SK-N-SH treated with all-trans-retinoic acid at 6 μM for 48 hours (cell line): ENCODE data around the gene PGAP2.

Experiments used
- ATAC-seq: fragments of 200-7000 bp; cut with Tn5 transposase; 3 replicates; pipeline ENCODE4 v1.9.1; 2020; ENCODE audit warnings: mild to moderate bottlenecking, moderate library complexity
- ARNTL ChIP-seq: fragments of 450-650 bp; formaldehyde crosslinking; IDR thresholded peaks from 2 replicates; pipeline ENCODE4 v1.5.0; 2020; ENCODE audit warnings: low read depth, mild to moderate bottlenecking, moderate library complexity, borderline replicate concordance
- BACH2 ChIP-seq: fragments of 250-450 bp; sonication (Bioruptor Pico); IDR thresholded peaks from 2 replicates; pipeline ENCODE4 v1.9.0; 2021; ENCODE audit warnings: mild to moderate bottlenecking, borderline replicate concordance
- CREB5 ChIP-seq: fragments of 250-450 bp; sonication (Bioruptor Pico); IDR thresholded peaks from 2 replicates; pipeline ENCODE4 v1.5.1; 2020; ENCODE audit warnings: low read depth, mild to moderate bottlenecking, moderate library complexity
- CSDC2 ChIP-seq: fragments of 250-450 bp; sonication (Bioruptor Pico); IDR thresholded peaks from 2 replicates; pipeline ENCODE4 v1.5.0; 2020; ENCODE audit warnings: mild to moderate bottlenecking, moderate library complexity
- CSRNP3 ChIP-seq: fragments of 250-450 bp; sonication (Bioruptor Pico); IDR thresholded peaks from 2 replicates; pipeline ENCODE4 v1.5.1; 2021; ENCODE audit warnings: mild to moderate bottlenecking, moderate library complexity
- ESRRG ChIP-seq: fragments of 250-450 bp; sonication (Bioruptor Pico); IDR thresholded peaks from 2 replicates; pipeline ENCODE4 v1.6.1; 2021; ENCODE audit warnings: mild to moderate bottlenecking
- GLIS3 ChIP-seq: fragments of 250-450 bp; sonication (Bioruptor Pico); IDR thresholded peaks from 2 replicates; pipeline ENCODE4 v1.5.0; 2020; ENCODE audit warnings: mild to moderate bottlenecking, moderate library complexity
- ISL1 ChIP-seq: fragments of 250-450 bp; sonication (Bioruptor Pico); IDR thresholded peaks from 2 replicates; pipeline ENCODE4 v2.1.2; 2022; ENCODE audit warnings: mild to moderate bottlenecking, moderate library complexity
- OSR1 ChIP-seq: fragments of 250-450 bp; sonication (Bioruptor Pico); IDR thresholded peaks from 2 replicates; pipeline ENCODE4 v1.8.0; 2022; ENCODE audit warnings: moderate library complexity, mild to moderate bottlenecking, inconsistent platforms
- PATZ1 ChIP-seq: fragments of 250-450 bp; sonication (Bioruptor Pico); IDR thresholded peaks from 2 replicates; pipeline ENCODE4 v1.8.0; 2020; ENCODE audit warnings: mild to moderate bottlenecking, moderate library complexity, borderline replicate concordance
- POU6F1 ChIP-seq: fragments of 250-450 bp; sonication (Bioruptor Pico); IDR thresholded peaks from 2 replicates; pipeline ENCODE4 v1.8.0; 2021; ENCODE audit warnings: low read depth, mild to moderate bottlenecking, moderate library complexity, borderline replicate concordance
- PPARA ChIP-seq: fragments of 250-450 bp; sonication (Bioruptor Pico); IDR thresholded peaks from 2 replicates; pipeline ENCODE4 v1.5.0; 2020; ENCODE audit warnings: mild to moderate bottlenecking, borderline replicate concordance
- RARB ChIP-seq: fragments of 250-450 bp; sonication (Bioruptor Pico); IDR thresholded peaks from 2 replicates; pipeline ENCODE4 v1.8.0; 2021; ENCODE audit warnings: mild to moderate bottlenecking, moderate library complexity
- SNAI2 ChIP-seq: fragments of 250-450 bp; sonication (Bioruptor Pico); IDR thresholded peaks from 2 replicates; pipeline ENCODE4 v1.5.0; 2020; ENCODE audit warnings: mild to moderate bottlenecking, moderate library complexity
- TCF4 ChIP-seq: fragments of 250-450 bp; sonication (Bioruptor Pico); IDR thresholded peaks from 2 replicates; pipeline ENCODE4 v1.8.0; 2021; ENCODE audit warnings: mild to moderate bottlenecking, moderate library complexity, borderline replicate concordance
- TOX ChIP-seq: fragments of 250-450 bp; sonication (Bioruptor Pico); IDR thresholded peaks from 2 replicates; pipeline ENCODE4 v1.8.0; 2021; ENCODE audit warnings: mild to moderate bottlenecking, moderate library complexity, borderline replicate concordance
- TSHZ2 ChIP-seq: fragments of 250-450 bp; sonication (Bioruptor Pico); IDR thresholded peaks from 2 replicates; pipeline ENCODE4 v1.5.0; 2020; ENCODE audit warnings: mild to moderate bottlenecking, moderate library complexity
- ZC3H10 ChIP-seq: fragments of 250-450 bp; sonication (Bioruptor Pico); IDR thresholded peaks from 2 replicates; pipeline ENCODE4 v1.5.1; 2021; ENCODE audit warnings: mild to moderate bottlenecking, moderate library complexity
- ZFP3 ChIP-seq: fragments of 250-450 bp; sonication (Bioruptor Pico); IDR thresholded peaks from 2 replicates; pipeline ENCODE4 v1.5.0; 2020; ENCODE audit warnings: mild to moderate bottlenecking, moderate library complexity
- ZFP30 ChIP-seq: fragments of 450-650 bp; formaldehyde crosslinking; IDR thresholded peaks from 2 replicates; pipeline ENCODE4 v1.5.0; 2022; ENCODE audit warnings: mild to moderate bottlenecking, moderate library complexity
- ZNF565 ChIP-seq: fragments of 450-650 bp; formaldehyde crosslinking; conservative IDR thresholded peaks from 2 replicates; pipeline ENCODE4 v1.5.0; 2020; ENCODE audit warnings: low read depth, mild to moderate bottlenecking, moderate library complexity
- ZNF8 ChIP-seq: fragments of 450-650 bp; formaldehyde crosslinking; IDR thresholded peaks from 2 replicates; pipeline ENCODE4 v1.5.0; 2020; ENCODE audit warnings: mild to moderate bottlenecking, moderate library complexity

The PGAP2 gene

GRCh38 chr11:3820971-3821370 lies 12.6 kb downstream of the PGAP2 start:
- TF ChIP-seq ZNF8, result no peak
- TF ChIP-seq ZFP3 (CRISPR knock-in tag), result no peak
- TF ChIP-seq SNAI2 (CRISPR knock-in tag), result no peak
- TF ChIP-seq PPARA, result no peak
- TF ChIP-seq ESRRG (CRISPR knock-in tag), result no peak
- no peak for TF ChIP-seq OSR1 (CRISPR knock-in tag)
- TF ChIP-seq ZNF565 (CRISPR knock-in tag), result no peak
- TF ChIP-seq ZFP30 (CRISPR knock-in tag), result no peak
- TF ChIP-seq ARNTL (CRISPR knock-in tag), result no peak
- TF ChIP-seq ZC3H10, result no peak
- TF ChIP-seq CSRNP3 (CRISPR knock-in tag), result no peak
- no peak for TF ChIP-seq BACH2 (CRISPR knock-in tag)
- no peak for TF ChIP-seq ISL1 (CRISPR knock-in tag)
- TF ChIP-seq TOX (CRISPR knock-in tag), result no peak
- ATAC-seq, result no peak

GRCh38 chr11:3822312-3822711 lies 14.0 kb downstream of the PGAP2 start:
- TF ChIP-seq ESRRG (CRISPR knock-in tag) (no peak), ZC3H10 (no peak), CREB5 (no peak), GLIS3 (CRISPR knock-in tag) (no peak), PATZ1 (CRISPR knock-in tag) (no peak), ZNF565 (CRISPR knock-in tag) (no peak), POU6F1 (no peak), ZFP30 (CRISPR knock-in tag) (no peak), CSRNP3 (CRISPR knock-in tag) (no peak), RARB (CRISPR knock-in tag) (no peak), TSHZ2 (CRISPR knock-in tag) (no peak), BACH2 (CRISPR knock-in tag) (no peak)
- TF ChIP-seq, all 23 proteins: peak for 0
- ATAC-seq, result no peak

GRCh38 chr11:3823303-3823702 lies 14.9 kb downstream of the PGAP2 start:
- ATAC-seq, result peak; percentile 79
- TF ChIP-seq ZFP3 (CRISPR knock-in tag), result no peak
- no peak for TF ChIP-seq CSDC2 (CRISPR knock-in tag)
- TF ChIP-seq PATZ1 (CRISPR knock-in tag), result no peak
- TF ChIP-seq ESRRG (CRISPR knock-in tag), result no peak
- no peak for TF ChIP-seq TOX (CRISPR knock-in tag)
- no peak for TF ChIP-seq ZC3H10
- TF ChIP-seq TCF4, result no peak
- no peak for TF ChIP-seq OSR1 (CRISPR knock-in tag)
- no peak for TF ChIP-seq ISL1 (CRISPR knock-in tag)
- TF ChIP-seq ZNF8, result no peak
- TF ChIP-seq CSRNP3 (CRISPR knock-in tag), result no peak
- TF ChIP-seq ZNF565 (CRISPR knock-in tag), result no peak
- TF ChIP-seq BACH2 (CRISPR knock-in tag), result no peak
